ENCODE measurements around the gene RNF207.
"Not testable (repeated sequence)": the region's sequence is repeated elsewhere in the genome, so short reads cannot be mapped to it uniquely, and the experiment has no call there.

DNA sequence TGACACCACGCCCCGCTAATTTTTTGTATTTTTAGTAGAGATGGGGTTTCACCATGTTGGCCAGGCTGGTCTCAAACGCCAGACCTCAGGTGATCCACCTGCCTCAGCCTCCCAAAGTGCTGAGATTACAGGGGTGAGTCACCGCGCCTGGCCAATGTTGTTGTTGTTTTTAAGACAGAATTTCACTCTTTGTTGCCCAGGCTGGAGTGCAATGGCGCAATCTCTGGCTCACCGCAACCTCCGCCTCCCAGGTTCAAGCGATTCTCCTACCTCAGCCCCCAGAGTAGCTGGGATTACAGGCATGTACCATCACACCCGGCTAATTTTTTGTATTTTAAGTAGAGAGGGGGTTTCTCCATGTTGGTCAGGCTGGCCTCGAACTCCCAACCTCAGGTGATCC, 13.7 kb downstream of the RNF207 start:
- TF ChIP-seq, protein P1, sequence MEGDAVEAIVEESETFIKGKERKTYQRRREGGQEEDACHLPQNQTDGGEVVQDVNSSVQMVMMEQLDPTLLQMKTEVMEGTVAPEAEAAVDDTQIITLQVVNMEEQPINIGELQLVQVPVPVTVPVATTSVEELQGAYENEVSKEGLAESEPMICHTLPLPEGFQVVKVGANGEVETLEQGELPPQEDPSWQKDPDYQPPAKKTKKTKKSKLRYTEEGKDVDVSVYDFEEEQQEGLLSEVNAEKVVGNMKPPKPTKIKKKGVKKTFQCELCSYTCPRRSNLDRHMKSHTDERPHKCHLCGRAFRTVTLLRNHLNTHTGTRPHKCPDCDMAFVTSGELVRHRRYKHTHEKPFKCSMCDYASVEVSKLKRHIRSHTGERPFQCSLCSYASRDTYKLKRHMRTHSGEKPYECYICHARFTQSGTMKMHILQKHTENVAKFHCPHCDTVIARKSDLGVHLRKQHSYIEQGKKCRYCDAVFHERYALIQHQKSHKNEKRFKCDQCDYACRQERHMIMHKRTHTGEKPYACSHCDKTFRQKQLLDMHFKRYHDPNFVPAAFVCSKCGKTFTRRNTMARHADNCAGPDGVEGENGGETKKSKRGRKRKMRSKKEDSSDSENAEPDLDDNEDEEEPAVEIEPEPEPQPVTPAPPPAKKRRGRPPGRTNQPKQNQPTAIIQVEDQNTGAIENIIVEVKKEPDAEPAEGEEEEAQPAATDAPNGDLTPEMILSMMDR (IDR thresholded peaks at IDR 0.05): not testable (repeated sequence)
- not testable (repeated sequence) for TF ChIP-seq POLR2A (IDR thresholded peaks at IDR 0.05)
